Measurements from ENCODE around the gene LPCAT2.

DNA sequence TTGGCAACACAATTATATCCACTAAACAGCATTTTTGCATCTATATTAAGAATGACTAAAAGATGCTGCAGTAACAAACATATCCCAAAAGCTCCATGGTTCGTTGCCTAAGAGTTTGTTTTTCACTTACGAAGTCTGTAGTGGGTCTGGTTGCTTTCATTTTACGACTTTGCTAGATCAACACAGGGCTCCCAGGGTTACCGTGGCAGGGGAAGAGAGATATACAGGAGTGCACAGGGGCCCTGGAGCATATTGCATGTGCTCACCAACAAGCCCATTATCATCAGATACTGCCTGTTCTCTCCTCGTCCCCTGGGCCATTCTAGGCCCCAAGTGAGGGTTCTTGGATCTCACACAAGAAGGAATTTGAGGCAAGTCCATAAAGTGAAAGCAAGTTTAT lies 33.0 kb upstream of the LPCAT2 start:
- TF ChIP-seq, protein P1, sequence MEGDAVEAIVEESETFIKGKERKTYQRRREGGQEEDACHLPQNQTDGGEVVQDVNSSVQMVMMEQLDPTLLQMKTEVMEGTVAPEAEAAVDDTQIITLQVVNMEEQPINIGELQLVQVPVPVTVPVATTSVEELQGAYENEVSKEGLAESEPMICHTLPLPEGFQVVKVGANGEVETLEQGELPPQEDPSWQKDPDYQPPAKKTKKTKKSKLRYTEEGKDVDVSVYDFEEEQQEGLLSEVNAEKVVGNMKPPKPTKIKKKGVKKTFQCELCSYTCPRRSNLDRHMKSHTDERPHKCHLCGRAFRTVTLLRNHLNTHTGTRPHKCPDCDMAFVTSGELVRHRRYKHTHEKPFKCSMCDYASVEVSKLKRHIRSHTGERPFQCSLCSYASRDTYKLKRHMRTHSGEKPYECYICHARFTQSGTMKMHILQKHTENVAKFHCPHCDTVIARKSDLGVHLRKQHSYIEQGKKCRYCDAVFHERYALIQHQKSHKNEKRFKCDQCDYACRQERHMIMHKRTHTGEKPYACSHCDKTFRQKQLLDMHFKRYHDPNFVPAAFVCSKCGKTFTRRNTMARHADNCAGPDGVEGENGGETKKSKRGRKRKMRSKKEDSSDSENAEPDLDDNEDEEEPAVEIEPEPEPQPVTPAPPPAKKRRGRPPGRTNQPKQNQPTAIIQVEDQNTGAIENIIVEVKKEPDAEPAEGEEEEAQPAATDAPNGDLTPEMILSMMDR (IDR thresholded peaks at IDR 0.05; ENCODE audit: poor library complexity, severe bottlenecking), result no peak
- TF ChIP-seq EZH2 (IDR thresholded peaks at IDR 0.05; ENCODE audit: borderline replicate concordance, insufficient read depth, low read length, poor library complexity, severe bottlenecking), result no peak
- TF ChIP-seq POLR2AphosphoS5 (IDR thresholded peaks at IDR 0.05), result no peak
- no peak for TF ChIP-seq REST (IDR thresholded peaks at IDR 0.05; ENCODE audit: borderline replicate concordance)
- no peak for TF ChIP-seq EP300 (conservative IDR thresholded peaks at IDR 0.05; ENCODE audit: poor library complexity, severe bottlenecking)
- no peak for TF ChIP-seq TAF1 (IDR thresholded peaks at IDR 0.05; ENCODE audit: low read depth)
- TF ChIP-seq RAD21 (conservative IDR thresholded peaks at IDR 0.05), result no peak
- TF ChIP-seq MXI1 (conservative IDR thresholded peaks at IDR 0.05; ENCODE audit: poor library complexity, severe bottlenecking), result no peak
- TF ChIP-seq SMC3 (conservative IDR thresholded peaks at IDR 0.05; ENCODE audit: poor library complexity), result no peak

Measured in neural cell (in vitro differentiated cells).